Activated CD8-positive, alpha-beta memory T cell treated with anti-CD3 and anti-CD28 coated beads for 48 hours (primary cell): Measurements from ENCODE around the gene SPCS1.
"Not testable (repeated sequence)": the region's sequence is repeated elsewhere in the genome, so short reads cannot be mapped to it uniquely, and the experiment has no call there.

Source experiments
- DNase-seq, 3 experiments: peaks; one replicate each; pipeline ENCODE4 v3.0.0-alpha.2; 2020; ENCODE audit warnings: low read depth in 2 of 3, low spot score in 2 of 3

Gene SPCS1

DNA sequence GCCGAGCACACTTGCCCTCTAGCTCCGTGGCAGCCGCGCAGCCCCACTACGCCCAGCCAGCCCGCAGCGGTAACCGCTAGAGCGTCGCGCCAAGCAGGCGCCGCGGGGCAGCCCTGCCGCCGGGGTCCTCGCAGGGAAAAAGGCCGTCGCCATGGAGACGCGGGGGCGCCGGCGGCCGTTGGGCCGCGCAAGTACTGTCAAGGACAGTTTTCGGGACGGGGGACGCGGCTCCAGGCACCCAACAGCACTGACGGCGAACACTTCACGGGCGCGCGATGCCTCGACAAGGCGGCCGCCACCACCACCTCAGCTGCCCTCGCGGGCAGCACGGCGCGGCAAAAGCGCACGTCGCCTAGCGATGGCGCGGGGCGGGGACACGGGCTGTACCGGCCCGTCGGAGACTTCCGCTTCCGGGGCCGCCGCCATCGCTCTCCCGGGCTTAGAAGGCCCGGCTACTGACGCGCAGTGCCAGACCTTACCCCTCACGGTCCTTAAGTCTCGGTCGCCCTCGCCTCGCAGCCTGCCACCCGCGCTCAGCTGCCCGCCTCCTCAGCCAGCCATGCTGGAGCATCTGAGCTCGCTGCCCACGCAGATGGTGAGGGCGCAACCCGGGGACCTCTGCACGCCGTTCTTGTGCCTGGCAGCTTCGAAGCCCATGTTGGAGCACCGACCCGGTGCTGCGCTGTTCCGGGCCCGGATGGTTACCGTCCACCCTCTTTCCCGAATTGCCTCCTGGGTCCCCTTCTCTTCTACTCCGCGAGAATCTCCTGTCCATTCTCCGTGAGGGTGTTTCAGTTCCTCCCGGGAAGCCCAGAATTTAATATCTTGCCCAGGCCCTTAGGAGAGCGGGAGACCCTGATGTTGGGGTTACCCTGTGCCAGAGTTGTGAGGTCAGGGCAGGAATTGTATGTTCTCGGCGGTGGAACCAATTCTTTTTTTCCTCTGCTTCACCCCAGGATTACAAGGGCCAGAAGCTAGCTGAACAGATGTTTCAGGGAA is at the start of gene SPCS1, which contains the start of gene GLT8D1:
SPCS1 (plus strand) TSS at position 419 of the 999 bp plus-strand sequence; CDS start at position 560, 141 bp downstream.
GLT8D1 (minus strand) TSS at position 104 of the 999 bp plus-strand sequence. CDS start 5,331 bp downstream, outside the sequence.
- DNase-seq = peak; percentile 71 to 73 (median 72)

DNA sequence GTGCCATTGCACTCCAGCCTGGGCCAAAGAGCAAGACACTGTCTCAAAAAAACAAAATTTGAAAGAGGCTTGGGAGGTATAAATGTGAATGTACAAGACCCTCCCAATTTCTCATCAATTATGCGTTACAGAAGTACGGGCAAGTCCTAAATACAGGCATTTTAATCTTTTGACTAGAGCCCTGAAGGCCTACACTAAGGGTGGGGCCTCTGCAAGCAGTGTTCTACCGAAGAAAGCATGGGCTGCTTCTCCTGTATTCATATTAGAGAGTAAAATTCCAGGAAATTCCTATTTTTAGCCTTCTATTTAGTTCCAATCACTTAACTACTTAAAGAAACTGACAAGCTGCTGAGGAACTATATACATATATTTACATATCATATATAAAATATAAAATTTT is 45.9 kb upstream of the SPCS1 start:
- DNase-seq = no peak

DNA sequence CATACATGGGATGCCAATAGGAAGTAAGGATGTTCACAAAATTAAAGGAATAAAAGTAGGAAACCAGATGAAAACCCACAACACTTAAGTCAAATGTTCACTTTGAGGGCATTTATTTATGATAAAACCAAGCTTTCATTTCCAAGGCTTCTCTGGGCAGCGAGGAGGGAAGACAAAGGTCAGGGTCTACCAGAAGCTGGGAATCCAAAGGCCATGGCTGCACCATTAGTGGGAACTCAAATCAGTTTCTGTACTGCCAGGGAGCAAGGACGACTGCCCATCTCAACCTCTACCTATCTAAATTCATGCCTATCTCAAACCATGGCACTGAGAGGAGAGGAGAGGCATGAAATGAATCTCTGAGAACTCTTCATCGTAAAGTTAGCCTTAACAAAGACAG is 42.8 kb upstream of the SPCS1 start:
- DNase-seq = no peak

DNA sequence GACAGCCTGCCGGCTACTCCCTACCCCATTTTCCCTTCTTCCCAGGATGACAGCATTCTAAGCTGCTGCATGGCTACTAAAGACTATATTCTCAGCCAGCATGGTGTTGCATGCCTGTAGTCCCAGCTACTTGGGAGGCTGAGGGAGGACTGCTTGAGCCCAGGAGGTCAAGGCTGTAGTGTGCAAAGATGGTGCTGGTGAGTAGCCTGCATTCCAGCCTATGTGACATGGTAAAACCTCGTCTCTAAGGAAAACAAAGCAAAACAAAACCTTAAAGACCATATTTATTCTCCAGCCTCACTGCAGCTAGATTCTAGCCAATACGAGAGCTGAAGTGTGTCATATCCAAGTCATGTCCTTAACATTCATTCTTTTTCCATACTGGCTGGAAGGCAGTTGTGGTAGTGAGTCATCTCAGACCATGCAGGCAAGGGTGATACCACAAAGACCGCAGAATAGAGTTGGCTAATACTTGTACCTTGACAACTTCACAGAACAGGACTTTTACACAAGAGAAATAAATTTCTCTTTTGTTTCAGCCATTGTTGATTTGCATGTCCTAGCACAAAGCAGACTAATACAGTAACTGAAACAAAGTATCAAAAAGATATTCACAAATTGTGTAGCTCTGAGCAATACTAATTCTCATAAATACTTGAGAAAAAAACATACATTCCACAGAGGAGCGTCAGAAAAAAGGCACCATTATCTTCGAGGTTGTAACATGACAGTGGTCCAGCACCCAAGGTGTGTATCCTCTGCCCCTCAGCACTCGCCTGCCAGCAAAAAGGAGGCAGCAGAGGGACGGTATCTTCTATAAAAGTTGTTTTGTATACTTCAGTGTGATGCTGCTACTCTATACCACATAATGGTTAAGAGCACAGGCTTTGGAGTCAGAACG is 35.0 kb upstream of the SPCS1 start:
- no peak for DNase-seq

DNA sequence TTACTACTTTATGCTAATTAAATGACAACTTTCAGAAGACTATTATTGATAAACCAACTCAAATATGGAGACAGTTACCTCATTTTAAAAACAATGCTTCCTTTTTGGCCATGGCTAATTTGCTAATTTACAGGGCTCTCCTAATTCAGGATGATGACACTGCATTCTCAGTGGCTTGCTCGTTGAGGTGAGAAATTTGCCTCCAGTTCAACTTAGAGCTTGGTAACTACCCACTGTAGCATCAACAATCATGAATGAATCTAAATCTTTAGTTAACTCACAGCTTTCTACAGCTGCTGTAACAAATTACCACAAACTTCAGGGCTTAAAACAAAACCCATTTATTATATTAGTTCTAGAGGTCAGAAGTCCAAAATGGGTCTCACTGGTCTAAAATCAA is 34.2 kb upstream of the SPCS1 start:
- DNase-seq = no peak

DNA sequence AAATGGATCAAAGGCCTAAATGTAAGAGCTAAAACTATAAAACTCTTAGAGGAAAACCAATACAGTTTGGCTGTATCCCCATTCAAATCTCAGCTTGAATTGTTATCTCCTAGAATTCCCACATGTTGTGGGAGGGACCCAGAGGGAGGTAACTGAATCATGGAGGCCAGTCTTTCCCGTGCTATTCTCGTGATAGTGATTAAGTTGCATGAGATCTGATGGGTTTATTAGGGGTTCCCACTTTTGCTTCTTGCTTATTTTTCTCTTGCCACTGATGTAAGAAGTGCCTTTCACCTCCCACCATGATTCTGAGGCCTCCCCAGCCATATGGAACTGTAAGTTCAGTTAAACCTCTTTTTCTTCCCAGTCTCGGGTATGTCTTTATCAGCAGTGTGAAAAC is 29.7 kb upstream of the SPCS1 start:
- DNase-seq = not testable (repeated sequence)

DNA sequence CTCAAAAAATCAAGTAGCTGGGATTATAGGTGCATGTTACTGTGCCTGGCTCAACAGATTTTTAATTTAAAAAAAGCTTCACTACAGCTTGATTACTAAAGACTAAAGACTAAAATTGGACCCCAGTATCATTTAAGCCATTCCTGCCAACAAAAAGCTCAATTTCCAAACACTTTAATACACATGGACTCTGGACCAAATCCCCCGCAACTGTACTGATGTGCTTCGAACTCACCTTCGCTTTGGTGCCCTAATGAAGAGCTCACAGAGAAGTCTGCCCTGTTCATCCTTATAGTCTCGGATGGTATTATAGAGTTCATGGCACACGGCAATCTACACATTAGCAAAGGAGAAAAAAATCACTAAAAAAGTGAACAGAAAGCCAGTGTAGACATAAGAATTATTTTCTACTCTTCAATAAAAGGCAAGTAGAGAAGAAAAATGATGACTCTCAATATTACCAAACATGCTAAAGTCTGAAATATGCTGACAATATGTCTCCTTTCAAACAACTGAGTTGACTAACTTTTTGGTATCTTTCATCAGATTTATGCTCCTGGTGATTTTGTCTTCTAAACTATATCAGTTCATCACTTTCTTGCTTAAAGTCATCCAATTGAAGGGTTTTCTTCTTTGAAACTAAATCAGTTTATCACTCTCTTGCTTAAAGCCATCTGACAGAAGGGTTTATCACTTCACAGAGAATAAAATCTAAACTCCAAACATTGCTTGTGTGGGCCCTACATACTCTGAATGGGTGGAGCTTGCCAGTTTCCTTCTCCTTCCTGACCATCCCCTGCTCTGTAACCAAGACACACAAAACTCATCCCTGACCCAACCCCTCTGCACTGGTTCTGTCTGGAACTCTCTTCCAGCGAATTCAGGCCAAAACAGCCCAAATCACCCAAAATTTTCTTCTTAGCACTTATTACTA is 27.4 kb upstream of the SPCS1 start:
- DNase-seq = no peak

DNA sequence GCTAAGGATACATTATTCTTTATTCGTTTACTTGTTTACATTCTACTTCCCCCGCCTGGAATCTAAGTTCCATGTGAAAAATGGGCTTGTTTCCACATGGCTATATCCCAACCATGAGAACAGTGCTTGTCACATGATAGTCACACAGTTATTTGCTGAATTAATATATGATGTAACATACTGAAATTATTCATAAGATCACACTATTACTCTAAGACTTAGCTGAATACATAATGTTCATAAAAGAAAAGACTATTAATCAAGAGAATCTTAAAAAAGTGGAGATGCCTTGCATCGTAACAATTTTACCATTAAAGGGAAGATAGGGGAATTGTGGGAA is 26.7 kb upstream of the SPCS1 start:
- DNase-seq = no peak

DNA sequence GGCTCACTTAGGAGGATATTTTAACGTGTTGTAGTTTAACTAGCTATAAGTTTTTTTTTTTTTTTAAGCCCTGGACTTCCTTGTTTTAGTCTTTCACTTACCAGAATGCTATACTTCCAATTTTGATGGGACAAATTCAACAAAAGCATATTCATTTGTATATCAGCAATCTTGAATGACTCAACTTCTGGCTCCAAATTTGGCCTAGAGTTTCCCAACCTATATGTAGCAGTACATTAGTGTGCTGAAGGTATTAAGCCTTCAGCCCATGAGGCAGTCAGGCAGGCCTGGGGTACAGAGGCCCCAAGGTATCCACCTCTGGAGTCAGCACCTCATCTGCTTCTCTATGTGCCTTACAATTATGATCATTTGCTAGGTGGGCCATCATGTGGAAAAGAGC is 26.1 kb upstream of the SPCS1 start:
- DNase-seq = no peak

DNA sequence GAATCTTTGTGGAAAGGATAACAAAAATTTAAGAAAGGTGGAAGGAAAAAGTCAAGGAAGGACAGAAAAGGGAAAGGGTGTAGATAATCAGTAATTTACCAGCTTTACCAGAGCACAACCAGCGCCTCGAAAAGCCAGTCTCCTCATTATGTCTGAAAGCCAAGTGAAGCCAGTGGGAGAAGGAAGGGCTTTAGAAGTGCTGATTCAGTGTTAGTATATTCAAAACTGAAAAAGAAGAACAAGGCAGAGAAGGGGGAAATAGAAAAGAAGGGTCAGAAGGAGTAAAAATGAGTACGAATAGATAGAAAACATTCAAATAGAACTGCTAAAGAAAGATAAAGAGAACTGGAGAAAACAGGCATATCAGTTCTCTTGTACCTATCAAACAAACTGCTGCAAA is 24.3 kb upstream of the SPCS1 start:
- no peak for DNase-seq

DNA sequence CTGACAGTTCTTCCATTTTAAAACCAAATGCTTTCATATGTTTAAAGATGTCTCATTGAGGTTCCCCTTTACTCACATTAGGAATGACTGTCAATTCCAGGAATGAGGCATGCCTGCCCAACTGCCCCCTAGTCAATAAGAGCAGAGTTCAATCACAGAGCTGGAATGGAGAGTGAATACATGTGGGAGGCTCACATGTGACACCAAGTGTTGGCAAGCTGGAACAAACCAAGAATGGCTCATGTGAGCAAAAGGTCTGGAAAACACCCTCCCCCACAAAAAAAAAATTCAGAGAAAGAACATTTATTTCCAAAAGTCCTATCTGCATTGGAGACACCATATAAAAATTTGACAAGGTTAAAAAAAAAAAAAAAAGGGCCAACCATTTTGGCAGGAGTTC is 23.9 kb upstream of the SPCS1 start:
- DNase-seq = no peak

DNA sequence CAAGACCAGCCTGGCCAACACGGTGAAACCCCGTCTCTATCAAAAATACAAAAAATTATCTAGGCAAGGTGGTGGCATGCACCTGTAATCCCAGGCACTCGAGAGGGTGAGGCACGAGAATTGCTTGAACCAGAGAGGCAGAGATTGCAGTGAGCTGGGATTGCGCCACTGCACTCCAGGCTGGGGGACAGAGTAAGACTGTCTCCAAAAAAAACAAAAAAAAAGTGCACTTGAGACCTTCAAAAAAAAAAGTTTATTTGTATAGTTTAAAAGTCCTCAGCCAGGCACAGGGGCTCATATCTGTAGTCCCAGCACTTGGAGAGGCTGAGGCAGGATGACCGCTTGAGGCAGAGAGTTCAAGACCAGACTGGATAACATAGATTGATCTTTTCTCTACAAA is 22.3 kb upstream of the SPCS1 start:
- no peak for DNase-seq

DNA sequence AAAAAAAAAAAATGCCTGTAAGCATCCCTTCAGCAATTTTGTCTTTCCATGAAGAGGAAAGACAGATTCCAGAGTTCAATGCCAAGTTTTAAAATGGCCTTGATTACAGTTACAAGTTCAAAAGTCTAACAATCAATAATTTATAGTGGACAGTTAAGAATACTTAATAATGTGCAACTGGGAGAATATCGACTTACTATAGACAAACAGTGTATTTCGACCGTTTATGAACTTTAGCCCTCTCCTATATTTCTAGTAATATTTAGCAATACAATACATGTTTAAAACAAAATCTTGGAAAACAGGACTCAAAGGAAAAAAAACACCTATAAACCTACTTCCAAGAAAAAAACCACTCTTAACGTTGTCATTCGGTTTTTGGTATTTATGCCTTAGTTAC is 21.7 kb upstream of the SPCS1 start:
- no peak for DNase-seq

DNA sequence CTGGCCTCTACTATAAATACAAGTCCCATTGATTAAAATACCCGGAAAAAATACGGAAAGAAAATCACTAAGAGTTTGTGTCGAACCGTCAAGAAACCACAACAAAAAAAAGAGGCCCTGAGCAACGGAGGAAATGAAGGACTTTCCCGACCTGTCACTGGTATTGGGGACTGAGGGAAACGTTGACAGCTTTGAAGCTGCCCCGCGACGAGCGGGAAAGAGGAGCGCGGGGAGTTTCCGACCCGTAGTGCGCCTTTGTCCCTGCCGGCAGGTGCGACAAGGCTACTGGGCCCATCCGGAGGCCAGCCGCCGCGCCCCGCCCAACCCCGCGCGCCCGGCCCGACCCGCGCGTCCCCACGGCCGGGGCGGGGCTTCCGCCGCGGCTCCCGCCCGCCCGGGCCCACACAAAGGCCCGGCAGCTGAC is 20.6 kb upstream of the SPCS1 start:
- peak; percentile 48 to 77 (median 69) for DNase-seq

DNA sequence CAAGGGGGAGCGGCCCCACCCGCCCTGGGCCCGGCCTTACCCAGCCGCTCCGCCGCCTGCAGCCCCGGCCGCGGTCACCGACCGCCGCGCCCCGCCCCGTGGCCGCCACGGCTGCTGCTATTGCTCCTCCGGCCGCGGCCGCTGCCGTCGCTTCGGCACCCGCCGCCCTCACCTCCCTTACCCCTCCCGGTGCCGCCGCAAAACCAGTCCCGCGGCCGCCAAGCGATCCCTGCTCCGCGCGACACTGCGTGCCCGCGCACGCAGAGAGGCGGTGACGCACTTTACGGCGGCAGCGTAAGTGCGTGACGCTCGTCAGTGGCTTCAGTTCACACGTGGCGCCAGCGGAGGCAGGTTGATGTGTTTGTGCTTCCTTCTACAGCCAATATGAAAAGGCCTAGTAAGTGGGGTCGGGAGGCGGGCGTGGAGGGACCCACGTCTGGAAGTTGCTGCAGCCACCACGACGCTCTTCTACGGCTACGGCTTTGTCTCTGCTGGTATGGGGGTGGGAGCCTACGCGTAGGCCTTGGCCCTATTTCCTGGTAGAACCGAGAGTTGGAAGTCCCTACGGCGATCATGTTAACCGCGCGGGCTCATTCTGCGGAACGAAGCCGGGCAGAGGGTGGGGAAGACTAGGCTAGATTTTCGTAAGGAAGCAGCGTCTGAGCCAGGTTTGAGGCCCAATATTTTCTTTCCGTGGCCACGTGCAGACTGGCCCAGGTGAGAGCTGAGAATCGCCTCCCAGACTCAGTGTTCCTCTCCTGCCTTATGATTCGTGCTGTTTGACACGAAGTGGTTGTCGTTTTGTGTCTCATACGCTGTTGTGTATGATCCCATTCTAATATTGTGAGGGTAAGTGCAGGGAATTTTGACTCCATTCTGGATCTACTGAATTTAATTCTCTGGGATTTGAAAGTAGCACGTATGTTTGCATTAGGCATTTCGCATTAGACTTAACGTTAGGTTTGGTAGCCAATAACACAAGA is 19.9 kb upstream of the SPCS1 start, which contains the start of the genes GNL3 and PBRM1:
GNL3 (plus strand) TSS at position 324 of the 983 bp plus-strand sequence; CDS start at position 385, 61 bp downstream.
PBRM1 (minus strand) TSS at position 205 of the 983 bp plus-strand sequence.
- DNase-seq = peak; percentile 74 to 91 (median 79)

DNA sequence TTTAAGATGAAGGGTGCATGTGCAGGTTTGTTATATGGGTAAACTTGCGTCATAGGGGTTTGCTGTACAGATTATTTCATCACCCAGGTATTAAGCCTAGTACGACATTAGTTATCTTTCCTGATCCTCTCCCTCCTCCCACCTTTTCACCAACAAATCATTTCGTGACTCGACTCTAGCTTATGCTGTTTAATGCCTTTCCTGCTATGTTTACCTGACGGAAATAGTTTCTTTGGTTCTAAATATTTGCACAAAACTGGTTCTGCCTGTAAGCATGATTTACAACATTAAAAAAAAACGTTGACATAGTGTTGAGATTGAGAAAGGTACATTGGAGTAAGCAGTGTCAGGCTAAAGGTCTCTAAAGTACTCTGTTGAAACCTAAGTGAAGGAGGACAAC is 17.6 kb upstream of the SPCS1 start:
- no peak for DNase-seq

DNA sequence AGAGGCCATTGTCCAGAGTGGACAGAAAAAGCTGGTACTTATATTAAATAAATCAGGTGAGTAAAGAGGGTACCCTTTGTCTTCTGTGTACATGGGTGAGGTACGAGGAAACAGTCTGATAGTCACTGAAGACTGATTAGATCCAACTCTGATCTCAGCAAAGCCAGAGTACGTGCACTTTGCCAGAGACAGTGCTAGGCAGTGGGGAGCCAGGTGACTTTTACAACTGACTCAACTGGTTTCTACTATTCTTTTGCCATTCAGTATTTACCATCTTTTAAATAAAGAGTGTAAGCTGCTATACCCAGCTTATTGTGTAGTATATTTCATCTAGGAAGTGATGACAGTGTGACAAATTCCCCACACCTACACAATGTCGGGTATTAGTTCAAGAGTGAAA is 16.8 kb upstream of the SPCS1 start:
- DNase-seq = no peak

DNA sequence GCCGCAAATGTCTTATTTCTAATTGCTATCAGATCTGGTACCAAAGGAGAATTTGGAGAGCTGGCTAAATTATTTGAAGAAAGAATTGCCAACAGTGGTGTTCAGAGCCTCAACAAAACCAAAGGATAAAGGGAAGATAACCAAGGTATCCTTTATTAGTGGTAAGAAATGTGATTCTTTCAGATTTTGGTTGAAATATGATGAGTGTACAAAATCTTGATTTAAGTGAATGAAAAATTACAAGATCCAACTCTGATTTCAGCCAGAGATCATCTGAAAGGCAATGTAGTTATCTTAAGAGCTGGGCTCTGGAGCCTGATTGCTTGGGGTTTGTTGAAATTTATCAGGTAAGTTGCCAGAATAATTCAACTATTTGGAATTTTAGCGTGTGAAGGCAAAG is 15.3 kb upstream of the SPCS1 start:
- DNase-seq = no peak

DNA sequence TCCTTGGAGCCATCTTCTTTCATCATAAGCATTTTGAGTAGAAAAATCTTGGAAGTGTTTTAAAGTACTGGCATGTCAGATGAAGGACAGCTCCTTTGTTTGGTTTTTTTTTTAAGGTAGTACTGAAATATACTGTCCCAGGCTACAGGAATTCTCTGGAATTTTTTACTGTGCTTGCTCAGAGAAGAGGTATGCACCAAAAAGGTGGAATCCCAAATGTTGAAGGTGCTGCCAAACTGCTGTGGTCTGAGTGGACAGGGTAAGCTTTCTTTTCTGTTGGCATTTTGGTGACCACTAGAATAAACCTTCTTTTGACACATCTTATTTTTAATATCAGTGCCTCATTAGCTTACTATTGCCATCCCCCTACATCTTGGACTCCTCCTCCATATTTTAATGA is 12.8 kb upstream of the SPCS1 start:
- no peak for DNase-seq
